Kidney (tissue), 14 donors: ENCODE data around the gene FARP1. TPM values are rescaled to one million over a fixed set of nuclear protein-coding genes. Genes with fewer than 3 reads are reported as not detected.

Experiments
- DNase-seq, 5 donors: peaks; one replicate each; pipeline ENCODE4 v3.0.0-alpha.2; 2013 to 2020
- FAIRE-seq: peaks from 2 replicates; lab custom pipeline; 2012; peaks lifted over from hg19 to GRCh38; lab: Jason Lieb, UNC
- H3K27ac ChIP-seq, 2 donors: one replicate each; pipeline ENCODE4 v1.7.0; 2013; ENCODE audit warnings: low read depth in 2 of 2, low read length in 2 of 2, inconsistent platforms in 1 of 2
- H3K27me3 ChIP-seq: one replicate; pipeline ENCODE4 v1.7.1; 2013; ENCODE audit warnings: low read length, inconsistent platforms; ENCODE audit not compliant: control insufficient read depth, insufficient read depth
- H3K36me3 ChIP-seq, 3 donors: one replicate each; pipeline versions ENCODE4 v1.7.0 to v1.7.1; 2013; ENCODE audit warnings: low read length in 3 of 3, control low read depth in 1 of 3, inconsistent platforms in 1 of 3; ENCODE audit not compliant: insufficient read depth in 3 of 3, control insufficient read depth in 2 of 3
- H3K4me1 ChIP-seq, 3 donors: one replicate each; pipeline versions ENCODE4 v1.7.0 to v1.7.1; 2013; ENCODE audit warnings: low read length in 3 of 3, inconsistent platforms in 1 of 3, low read depth in 1 of 3; ENCODE audit not compliant: control insufficient read depth in 2 of 3, insufficient read depth in 2 of 3
- H3K4me3 ChIP-seq, 3 donors: one replicate each; pipeline versions ENCODE4 v1.7.0 to v1.8.1; 2013; ENCODE audit warnings: low read length in 3 of 3, control low read depth in 1 of 3, inconsistent platforms in 1 of 3
- H3K9ac ChIP-seq, 3 donors: one replicate each; pipeline versions ENCODE4 v1.7.0 to v1.7.1; 2013; ENCODE audit warnings: low read length in 3 of 3, control low read depth in 1 of 3, inconsistent platforms in 1 of 3
- H3K9me3 ChIP-seq, 3 donors: one replicate each; pipeline versions ENCODE4 v1.7.0 to v1.7.1; 2013; ENCODE audit warnings: low read length in 3 of 3, control low read depth in 1 of 3, inconsistent platforms in 1 of 3; ENCODE audit not compliant: control insufficient read depth in 2 of 3, insufficient read depth in 1 of 3
- CTCF ChIP-seq: IDR thresholded peaks from 3 replicates; pipeline ENCODE4 v1.5.1; 2012; ENCODE audit warnings: mild to moderate bottlenecking, moderate library complexity, borderline replicate concordance; ENCODE audit not compliant: insufficient read depth; ENCODE audit errors: extremely low read depth
- intact Hi-C: fragments of 100-400 bp; cut with DNase I; formaldehyde crosslinking; loops from one replicate; pipeline ENCODE4 v1.11.1; 2022
- polyA plus RNA-seq: library from polyadenylated mRNA; stranded (reverse); fragments of 350-450 nt; fragmentation: Illumina TruSeq; extraction: RNeasy Lipid Tissue Mini Kit (QIAGEN cat#74804); gene quantifications from one replicate; pipeline ENCODE4 v1.2.3, GENCODE V29; 2014; ENCODE audit warnings: low read depth, low replicate concordance; ENCODE audit not compliant: insufficient read depth
- total RNA-seq: library from RNA; stranded (reverse); fragmentation: NEBNext Ultra II Directional; extraction: Animal tissue kit (Norgen Biotek cat#: 25700); gene quantifications from one replicate; pipeline ENCODE4 v1.2.1, GENCODE V29; 2021
- donor health status: control.
- donor health status: control.
- donor health status: control.
- donor health status: control.
- donor health status: control.
- donor health status: DM: yes; HTN: yes; CAD: no.
- donor health status: Normal renal cell carcinoma (clear cell type).

FARP1 gene
- total and polyA plus RNA-seq, 2 donors from 2014 or later, result 123 to 229 TPM

DNA sequence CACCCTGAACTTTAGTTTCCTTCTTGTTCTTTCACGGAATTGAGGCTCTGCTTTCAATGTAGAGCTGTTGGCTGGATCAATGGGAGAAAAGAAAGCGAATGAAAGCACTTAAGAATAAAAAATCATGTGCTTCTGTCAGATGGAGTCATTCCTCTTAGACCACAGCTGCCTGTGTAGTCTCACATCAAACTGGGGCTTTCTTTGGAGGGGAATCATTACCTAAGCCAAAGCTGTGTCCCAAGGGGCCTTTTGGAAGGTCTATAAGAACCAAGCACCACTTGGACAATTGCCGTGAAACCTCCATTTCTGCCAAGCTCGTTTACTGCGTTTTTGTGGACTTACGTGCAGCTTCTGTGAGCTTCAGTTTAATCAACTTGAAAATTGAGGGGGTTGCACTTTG is 78.3 kb downstream of the FARP1 start:
- intact Hi-C loops, result no loop called here
- no peak for DNase-seq
- Histone ChIP-seq H3K27ac (peak overlapping the region in 1 of 2 donors; percentile 2), H3K36me3 (peaks cover 0 to 4% (median 3%) of the 10 kb centered on the region in 3 donors), H3K4me3 (no peak overlapping the region), H3K27me3 (no peaks in the 10 kb centered on the region), H3K4me1 (peaks cover 32 to 45% (median 39%) of the 10 kb centered on the region in 3 donors), H3K9ac (no peak overlapping the region), H3K9me3 (no peaks in the 10 kb centered on the region)
- FAIRE-seq, result no peak
- no peak for TF ChIP-seq CTCF

DNA sequence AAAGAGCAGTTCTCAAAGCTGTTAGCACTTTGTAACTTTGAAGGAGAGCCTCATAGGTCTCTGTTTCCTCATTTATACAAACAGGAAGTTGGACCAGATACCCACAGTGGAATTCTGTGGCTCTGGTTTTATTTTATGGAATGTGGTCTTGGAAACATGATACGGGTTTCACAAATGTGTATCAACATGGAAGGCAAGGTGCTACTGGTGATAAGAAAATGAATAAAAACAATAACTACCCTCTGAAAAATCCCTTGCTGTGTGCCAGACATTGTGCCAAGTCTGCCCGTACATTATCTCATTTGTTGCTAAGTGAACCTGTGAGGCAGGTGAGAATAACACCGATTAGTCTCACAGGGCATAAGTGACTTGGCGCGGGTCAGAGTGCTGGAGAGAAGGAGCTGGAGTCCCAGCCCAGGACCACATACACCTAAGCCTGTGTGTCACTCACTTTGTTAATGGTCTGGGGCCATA is 79.2 kb downstream of the FARP1 start:
- Histone ChIP-seq H3K27me3 (no peaks in the 10 kb centered on the region), H3K4me1 (peaks cover 28 to 41% (median 37%) of the 10 kb centered on the region in 3 donors), H3K36me3 (peaks cover 0 to 4% (median 3%) of the 10 kb centered on the region in 3 donors), H3K9ac (no peak overlapping the region), H3K4me3 (no peak overlapping the region), H3K9me3 (no peaks in the 10 kb centered on the region), H3K27ac (no peak overlapping the region)
- intact Hi-C loops, result no loop called here
- no peak for FAIRE-seq
- no peak for TF ChIP-seq CTCF
- peak in 1 of 5 donors; percentile 21 for DNase-seq

DNA sequence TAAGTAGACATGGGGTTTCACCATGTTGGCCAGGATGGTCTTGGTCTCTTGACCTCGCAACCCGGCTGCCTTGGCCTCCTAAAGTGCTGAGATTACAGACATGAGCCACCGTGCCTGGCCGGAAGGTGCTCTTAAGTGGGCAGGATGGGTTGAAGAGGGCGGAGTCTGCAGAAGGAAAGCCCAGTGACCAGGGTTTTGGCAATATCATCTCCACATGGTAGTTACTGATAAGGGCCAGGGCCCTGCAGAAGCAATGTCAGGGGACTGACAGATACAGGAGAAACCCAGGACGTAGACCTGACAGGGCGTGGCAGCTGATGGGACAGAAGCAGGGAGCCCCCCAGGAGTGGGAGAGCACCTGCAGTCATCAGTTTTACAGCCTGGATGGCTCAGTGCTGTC is 79.9 kb downstream of the FARP1 start:
- Histone ChIP-seq H3K4me3 (no peak overlapping the region), H3K27me3 (no peaks in the 10 kb centered on the region), H3K9ac (no peak overlapping the region), H3K4me1 (peaks cover 23 to 41% (median 35%) of the 10 kb centered on the region in 3 donors), H3K36me3 (peaks cover 0 to 3% (median 0%) of the 10 kb centered on the region in 3 donors), H3K9me3 (no peaks in the 10 kb centered on the region), H3K27ac (peak overlapping the region in 1 of 2 donors; percentile 2)
- DNase-seq, result peak in 1 of 5 donors; percentile 36
- no peak for TF ChIP-seq CTCF
- no peak for FAIRE-seq
- intact Hi-C loops, result no loop called here

- intact Hi-C loops, result no loop called here
- no peak for FAIRE-seq
Observed at GRCh38 chr13:98223741-98224140, 80.8 kb downstream of the FARP1 start.

More at GRCh38 chr13:98223741-98224140, 80.8 kb downstream of the FARP1 start:
- Histone ChIP-seq H3K9ac (no peak overlapping the region), H3K4me1 (peaks cover 19 to 41% (median 34%) of the 10 kb centered on the region in 3 donors), H3K27me3 (no peaks in the 10 kb centered on the region), H3K9me3 (no peaks in the 10 kb centered on the region), H3K36me3 (peaks cover 0 to 3% (median 0%) of the 10 kb centered on the region in 3 donors), H3K4me3 (no peak overlapping the region), H3K27ac (peak overlapping the region; percentile 1 to 54)
- no peak for TF ChIP-seq CTCF
- peak in 2 of 5 donors; percentile 66 to 77 for DNase-seq
